ENCODE measurements around the gene SPCS3.
A peak's percentile ranks its signal among the peaks of the same experiment; 100 is the strongest.
"Not testable (repeated sequence)": the region's sequence is repeated elsewhere in the genome, so short reads cannot be mapped to it uniquely, and the experiment has no call there.

The SPCS3 gene

DNA sequence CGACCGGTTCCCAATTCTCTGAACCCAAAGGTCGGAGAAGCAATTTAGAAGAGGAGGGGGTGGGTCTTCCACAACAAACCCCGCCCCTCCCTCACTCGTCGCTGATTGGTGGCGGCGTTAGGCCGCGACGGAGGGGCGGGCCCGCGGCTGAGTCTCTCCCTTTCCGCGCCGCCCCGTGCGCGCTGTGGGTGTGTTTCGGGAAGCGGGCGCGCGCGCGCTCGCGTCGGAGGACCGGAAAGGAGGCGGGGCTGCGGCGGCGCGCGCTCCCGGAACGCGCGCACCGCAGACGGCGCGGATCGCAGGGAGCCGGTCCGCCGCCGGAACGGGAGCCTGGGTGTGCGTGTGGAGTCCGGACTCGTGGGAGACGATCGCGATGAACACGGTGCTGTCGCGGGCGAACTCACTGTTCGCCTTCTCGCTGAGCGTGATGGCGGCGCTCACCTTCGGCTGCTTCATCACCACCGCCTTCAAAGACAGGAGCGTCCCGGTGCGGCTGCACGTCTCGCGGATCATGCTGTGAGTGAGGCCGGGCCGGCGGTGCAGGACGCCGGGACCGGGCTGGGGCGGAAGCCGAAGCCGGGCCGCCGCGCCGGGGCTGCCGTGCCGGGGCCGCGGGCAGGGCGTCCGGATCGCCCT lies at the start of gene SPCS3:
SPCS3 (plus strand) TSS at position 263 of the 636 bp plus-strand sequence; CDS start at position 374, 111 bp downstream.
- peak; percentile 94 for DNase-seq (ENCODE audit: low spot score)

DNA sequence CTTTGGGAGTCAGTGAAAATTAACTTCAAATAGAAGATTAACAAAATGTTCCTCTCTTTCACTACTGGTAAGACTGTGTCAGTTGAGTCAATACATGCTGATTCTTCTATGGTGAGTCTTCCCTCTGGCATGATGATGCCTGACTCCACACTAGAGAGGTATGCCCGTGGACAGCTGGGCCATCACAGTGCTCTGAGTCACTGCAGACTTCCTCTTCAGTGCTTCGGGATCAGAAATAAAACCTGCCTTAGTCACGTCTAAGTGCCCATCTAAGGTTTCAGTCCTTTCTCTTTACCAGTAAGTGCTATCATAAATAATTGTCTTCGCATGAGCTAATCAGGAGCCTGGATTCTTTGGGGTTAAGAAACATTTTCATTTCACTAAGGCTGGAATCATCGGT lies 49.1 kb upstream of the SPCS3 start:
- no peak for DNase-seq (ENCODE audit: low spot score)

DNA sequence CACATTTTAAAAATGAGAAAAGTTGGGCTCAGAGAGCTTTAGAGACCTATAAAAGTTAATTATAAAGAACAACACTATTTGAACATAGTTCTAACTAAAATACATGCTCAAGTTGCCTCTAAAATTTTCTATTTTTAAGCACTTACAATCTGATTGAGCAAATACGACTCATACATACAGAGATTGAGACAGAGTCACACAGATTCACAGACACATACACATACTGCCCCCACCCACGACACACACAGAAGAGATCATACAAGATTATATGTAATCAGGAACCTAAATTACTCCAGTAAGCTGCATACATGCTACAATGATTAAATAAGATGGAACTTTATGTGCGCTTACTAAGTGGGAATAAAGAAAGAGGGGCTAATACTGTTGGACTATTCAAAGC lies 48.0 kb upstream of the SPCS3 start:
- no peak for DNase-seq (ENCODE audit: low spot score)

DNA sequence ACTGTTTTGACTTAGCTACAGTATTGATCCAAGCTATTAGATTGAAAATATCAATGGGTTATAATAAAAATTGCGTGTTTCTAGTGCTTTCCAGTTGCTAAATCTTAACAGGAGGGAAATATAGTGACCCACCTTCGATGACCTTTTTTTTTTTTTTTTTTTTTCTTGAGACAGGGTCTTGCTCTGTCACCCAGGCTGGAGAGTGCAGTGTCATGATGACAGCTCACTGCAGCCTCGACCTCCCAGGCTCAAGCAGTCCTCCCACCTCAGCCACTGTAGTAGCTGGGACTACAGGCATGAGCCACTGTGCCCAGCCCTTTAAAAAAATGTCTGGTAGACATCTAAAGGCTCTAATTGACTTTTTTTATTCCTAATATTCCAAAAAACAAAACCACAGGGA lies 47.0 kb upstream of the SPCS3 start:
- no peak for DNase-seq (ENCODE audit: low spot score)

DNA sequence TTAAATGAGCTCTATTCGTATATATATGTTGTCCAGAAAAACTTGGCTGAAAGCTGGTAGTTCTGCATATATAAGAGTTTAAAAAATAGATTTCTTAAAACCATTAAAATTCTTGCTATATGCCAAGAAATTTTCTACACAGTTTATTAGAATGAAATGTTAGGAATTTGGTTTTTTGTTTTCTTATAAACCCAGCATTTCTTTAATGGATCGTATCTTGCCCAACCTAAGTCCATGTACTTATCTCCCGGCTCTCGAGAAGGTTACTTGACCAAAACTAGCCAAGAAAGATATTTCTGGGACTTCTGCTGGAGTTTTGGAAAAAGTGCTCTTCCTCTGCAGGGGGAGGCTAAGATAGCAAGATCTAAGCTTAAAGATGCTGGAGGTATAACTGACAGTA lies 46.0 kb upstream of the SPCS3 start:
- no peak for DNase-seq (ENCODE audit: low spot score)

DNA sequence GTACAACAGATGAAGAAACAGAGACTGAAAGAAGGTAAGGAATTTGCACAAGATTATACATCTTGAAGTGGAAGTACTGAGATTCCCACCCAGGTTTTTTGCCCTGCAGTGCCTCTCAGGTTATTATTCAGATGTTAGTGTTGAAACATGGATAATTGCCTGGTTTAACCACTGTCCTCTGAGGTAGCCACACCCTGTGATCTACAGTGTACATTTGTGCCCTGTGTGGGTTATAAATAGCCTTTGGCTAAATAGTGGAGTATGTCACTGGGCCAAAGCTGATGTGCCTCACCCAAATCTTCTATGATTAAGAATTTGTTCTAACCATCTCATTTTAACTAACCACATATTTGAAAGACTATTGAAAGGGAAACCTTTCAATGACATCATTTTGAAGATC lies 45.3 kb upstream of the SPCS3 start:
- no peak for DNase-seq (ENCODE audit: low spot score)

DNA sequence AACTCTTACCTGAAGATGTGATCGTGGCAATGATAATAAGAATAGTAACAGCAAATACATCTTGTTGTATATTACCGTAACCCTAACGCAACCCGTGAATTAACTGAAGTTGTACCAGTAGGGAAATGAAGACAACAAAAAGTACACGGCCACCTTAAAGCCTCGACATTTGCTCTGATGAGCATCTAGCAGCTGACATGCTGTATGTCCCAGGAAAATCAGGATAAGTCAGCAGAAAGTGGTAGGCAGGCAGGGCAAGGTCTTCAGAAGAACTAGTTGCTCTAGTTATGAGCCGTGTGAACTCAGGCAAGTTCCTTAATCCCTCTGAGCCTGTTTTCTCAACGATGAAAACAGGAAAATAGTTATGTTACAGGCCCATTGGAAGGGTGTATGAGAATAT lies 43.1 kb upstream of the SPCS3 start:
- DNase-seq (ENCODE audit: low spot score), result no peak

DNA sequence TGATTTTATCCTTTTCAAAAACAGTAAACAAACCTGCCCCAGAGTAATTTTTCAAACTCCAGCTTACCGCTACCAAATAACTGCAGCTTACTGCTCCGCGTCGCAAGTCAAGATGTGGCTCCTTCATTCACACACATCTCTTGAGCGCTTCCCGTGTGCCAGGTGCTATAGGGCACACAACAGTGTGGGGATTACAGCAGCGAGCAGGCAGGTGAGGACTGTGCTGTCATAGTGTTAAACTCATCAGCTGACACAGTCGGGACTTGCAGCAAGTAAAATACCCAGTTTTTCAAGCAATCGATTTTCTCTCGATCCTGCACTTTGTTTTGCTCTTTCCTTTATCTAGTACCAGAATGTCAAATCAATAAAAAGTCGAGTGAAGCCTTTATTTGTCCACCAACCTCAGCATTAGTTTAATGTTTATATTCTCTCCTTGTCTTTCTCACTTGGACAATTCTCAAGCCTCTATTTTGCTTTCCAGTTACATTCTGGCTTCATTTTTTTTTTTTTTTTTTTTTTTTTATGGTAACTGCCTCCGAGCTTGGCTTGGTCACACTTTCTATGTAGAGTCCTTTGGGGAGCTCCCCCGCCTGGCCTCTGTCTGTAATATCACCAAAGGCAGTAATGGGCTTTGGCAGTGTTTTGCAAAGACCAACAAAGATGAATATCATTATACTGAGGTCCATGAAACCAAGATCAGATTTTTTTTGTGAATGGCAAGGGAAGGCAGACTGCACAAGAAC lies 42.4 kb upstream of the SPCS3 start:
- peak; percentile 9 for DNase-seq (ENCODE audit: low spot score)

DNA sequence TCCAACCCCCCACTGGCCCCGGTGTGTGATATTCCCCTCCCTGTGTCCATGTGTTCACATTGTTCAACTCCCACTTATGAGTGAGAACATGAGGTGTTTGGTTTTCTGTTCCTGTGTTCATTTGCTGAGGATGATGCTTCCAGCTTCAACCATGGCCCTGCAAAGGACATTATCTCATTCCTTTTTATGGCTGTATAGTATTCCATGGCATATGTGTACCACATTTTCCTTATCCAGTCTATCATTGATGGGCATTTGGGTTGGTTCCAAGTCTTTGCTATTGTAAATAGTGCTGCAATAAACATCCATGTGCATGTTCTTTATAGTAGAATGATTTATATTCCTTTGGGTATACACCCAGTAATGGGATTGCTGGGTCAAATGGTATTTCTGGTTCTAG lies 40.2 kb upstream of the SPCS3 start:
- DNase-seq (ENCODE audit: low spot score), result not testable (repeated sequence)

DNA sequence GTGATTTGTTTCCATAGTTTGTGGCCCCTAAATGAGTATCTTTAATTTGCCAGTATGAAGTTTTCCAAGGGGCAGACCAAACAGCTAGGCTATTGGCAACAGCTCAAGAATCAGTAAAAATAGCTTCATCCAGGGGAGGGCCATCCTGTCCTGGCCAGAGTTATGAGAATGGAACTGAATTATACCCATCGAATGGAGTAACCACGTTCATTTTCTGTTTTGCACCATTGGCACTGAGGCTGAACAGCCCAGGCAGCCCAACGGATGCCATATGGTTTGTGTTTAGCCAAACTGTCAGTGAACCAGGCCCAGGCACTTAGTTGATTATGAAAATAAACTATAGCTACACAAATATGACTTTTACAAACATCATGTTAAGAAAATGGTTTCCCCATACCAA lies 33.0 kb upstream of the SPCS3 start:
- no peak for DNase-seq (ENCODE audit: low spot score)

DNA sequence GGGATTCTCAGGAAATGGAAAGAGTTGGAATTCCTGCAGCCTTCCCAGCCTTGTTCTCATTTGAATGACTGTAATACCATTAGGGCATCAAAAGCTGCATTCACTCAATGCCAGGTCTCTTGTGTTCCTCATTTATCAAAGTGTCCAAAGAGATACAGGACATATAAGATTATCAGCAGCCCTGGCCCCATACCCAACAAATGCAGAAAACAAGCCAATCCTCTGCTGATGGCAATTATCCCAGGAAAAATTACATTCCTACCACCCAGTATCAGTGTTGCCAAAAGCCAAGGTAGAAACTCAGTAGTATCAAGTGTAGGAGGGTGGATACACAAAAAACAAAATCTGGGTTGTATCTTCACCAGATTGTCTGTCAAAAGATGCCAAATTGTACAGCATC lies 32.2 kb upstream of the SPCS3 start:
- no peak for DNase-seq (ENCODE audit: low spot score)

DNA sequence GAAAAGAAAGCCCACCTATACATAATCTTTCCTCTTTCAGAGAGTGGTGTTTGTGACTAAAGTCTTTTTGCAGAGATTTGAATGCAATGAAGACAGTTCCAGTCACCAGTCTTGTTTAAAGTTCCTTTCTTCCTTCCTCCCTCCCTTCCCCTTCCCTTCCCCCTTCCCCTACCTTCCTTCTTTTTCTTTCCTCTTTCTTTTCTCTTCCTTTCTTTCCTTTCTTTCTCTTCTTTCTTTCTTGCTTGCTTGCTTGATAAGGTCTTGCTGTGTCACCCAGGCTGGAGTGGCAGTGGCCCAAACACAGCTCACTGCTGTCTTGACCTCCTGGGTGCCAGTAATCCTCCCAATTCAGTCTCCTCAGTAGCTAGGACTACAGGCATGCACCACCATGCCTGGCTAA lies 31.7 kb upstream of the SPCS3 start:
- no peak for DNase-seq (ENCODE audit: low spot score)

DNA sequence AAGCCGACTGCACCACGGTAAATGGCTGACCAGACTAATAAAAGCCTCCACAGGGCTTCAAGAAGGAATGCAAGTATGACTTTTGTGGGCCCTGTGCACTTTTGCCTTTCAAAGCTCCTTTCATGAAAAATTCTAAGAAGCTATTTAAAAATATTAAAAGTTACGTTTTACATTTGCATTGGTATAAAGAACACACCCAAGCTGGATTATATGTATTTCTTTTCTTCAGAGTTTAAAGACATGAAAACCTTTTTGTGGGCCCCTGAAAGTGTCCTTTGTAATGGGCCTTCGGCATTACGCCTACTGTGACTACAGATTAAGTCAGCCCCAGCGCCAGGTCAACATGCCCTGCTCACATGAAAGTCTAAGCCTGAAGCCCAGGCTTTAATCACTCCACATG lies 30.2 kb upstream of the SPCS3 start:
- DNase-seq (ENCODE audit: low spot score), result no peak

DNA sequence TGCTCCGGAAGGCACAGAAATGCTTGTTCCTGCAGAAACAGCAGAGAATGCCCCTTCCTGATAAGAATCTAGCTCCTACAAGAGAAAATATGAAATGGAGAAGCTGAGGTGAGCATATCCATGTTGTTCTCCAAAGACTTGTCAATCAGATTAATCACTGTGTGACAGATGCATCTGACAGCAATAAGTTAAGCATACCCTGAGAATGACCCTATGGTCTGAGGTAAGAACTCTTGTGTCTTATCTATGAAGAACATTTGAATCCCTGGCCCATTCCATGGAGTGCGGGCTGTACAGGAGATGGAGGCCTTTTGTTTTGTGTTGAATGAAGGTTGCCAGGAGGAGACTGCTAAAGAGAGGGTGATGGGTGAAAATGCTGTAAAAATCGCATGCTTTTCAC lies 29.2 kb upstream of the SPCS3 start:
- no peak for DNase-seq (ENCODE audit: low spot score)

DNA sequence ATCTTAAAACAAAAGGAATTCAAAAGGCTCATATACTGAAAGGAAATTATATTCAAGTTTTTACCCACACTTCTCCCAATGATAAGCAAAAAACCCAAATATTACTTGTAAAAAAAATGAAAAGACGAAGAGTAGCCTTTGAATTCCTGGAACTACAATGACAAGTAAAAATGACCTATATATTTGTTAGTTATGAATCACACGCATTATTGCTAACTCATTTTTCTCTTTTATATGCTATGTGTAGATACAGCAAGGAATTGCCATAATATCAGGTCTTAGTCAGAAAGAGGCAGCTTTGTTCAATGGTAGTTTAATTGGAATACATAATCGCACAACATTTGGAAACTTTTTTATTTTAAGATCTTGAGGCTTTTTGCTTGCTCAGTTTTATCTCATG lies 28.0 kb upstream of the SPCS3 start:
- no peak for DNase-seq (ENCODE audit: low spot score)

DNA sequence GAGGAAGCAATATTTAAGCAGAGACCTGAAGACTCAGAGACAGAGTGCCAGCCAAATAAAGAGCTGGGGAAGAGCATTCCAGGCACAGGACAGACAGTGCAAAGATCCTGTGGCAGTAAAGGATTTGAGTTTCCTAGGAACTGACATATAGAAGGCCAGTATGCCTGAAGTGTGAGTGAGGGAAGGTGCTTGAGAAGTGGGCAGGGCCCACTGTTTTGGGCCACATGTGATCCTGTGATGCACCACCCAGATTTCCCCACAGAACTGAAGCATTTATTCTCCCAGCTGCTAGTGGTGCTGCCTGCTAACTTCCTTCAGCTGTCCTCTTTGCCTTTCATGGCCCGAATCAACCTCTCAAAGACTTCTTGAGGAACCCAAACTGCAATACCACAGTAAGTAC lies 26.8 kb upstream of the SPCS3 start:
- no peak for DNase-seq (ENCODE audit: low spot score)

DNA sequence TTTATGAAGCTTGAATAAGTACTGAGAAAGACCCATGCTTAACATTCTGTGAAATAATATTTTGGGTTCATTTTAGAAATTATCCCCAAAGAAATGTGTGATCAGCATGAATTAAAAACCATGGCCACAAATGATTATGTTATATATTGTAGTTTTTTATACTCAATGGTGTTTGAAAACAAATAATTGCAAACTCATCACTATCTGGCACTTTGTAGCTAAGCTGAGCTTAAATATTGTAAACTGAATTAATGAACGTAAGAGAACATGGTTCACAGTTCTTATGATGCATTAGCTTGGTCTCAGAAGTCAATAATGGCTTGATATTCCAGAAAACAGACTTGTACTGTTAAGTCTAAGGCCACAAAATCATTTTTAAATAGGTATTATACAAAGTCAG lies 26.1 kb upstream of the SPCS3 start:
- no peak for DNase-seq (ENCODE audit: low spot score)

DNA sequence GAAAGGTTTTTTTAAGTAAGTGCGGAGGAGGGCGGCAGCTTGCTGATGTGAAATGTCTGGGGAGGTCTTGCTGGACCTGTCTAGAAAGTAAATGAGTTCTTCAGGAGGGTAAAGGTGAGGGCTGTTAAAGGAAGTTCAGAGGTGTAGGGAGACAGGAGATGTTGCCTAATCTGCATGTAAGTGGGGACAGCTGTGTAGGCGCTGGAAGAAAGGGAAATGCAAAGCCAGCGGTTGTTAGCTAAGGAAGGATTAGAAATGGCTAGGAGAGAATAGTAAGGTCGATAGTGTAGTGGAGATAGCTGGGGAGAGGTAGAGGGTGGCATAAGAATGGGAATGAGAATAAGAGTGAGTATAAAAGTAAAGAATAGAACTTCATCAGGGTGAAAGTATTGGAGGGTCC lies 23.9 kb upstream of the SPCS3 start:
- DNase-seq (ENCODE audit: low spot score), result not testable (repeated sequence)

DNA sequence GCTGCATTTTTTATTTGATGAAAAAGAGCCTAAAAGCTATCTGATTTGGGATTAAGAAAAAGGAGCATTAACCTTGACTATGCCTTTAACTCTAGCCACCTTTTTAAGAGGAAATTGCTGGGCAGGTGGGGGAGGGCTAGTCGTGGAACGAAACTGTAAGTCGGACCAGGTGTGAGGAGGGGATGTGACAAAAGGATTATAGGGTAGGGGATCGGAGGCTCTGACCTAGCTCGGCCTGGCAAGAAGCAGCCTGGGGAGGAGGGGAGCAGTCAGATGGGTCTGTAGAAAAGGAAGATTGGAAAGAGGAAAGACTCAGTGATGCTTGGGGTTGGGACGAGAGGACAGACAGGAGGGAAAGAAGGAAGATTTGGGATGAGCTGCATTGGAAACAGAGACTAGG lies 21.1 kb upstream of the SPCS3 start:
- DNase-seq (ENCODE audit: low spot score), result no peak

DNA sequence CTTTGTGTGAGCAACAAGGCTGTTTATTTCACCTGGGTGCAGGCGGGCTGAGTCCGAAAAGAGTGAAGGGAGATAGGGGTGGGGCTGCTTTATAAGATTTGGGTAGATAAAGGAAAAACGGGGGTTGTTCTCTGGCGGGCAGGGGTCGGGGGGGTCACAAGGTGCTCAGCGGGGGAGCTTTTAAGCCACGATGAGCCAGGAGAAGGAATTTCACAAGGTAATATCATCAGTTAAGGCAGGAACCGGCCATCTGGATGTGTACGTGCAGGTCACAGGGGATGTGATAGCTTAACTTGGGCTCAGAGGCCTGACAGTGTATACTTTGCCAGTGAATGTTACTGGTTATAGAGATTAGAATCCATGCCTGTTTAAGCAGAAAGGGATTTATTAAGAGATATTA lies 19.7 kb upstream of the SPCS3 start:
- no peak for DNase-seq (ENCODE audit: low spot score)

DNA sequence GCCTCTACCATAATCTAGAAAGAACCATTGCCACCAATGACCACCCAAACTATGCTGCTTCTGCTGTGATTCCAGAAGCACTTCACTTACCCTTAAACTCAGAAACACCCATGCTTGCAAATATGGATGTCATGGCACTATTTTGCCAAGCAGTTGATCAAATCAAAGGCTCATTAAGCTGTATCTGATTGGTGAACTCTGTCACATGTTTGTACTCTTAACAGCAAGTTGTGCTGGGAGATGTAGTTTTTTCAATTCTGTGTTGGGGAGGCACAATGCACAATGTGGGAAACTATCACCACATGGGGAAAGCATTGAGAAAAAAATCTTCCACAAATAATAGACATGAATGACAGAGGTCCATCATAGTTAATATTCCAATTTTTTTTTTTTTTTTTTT lies 19.2 kb upstream of the SPCS3 start:
- DNase-seq (ENCODE audit: low spot score), result no peak

DNA sequence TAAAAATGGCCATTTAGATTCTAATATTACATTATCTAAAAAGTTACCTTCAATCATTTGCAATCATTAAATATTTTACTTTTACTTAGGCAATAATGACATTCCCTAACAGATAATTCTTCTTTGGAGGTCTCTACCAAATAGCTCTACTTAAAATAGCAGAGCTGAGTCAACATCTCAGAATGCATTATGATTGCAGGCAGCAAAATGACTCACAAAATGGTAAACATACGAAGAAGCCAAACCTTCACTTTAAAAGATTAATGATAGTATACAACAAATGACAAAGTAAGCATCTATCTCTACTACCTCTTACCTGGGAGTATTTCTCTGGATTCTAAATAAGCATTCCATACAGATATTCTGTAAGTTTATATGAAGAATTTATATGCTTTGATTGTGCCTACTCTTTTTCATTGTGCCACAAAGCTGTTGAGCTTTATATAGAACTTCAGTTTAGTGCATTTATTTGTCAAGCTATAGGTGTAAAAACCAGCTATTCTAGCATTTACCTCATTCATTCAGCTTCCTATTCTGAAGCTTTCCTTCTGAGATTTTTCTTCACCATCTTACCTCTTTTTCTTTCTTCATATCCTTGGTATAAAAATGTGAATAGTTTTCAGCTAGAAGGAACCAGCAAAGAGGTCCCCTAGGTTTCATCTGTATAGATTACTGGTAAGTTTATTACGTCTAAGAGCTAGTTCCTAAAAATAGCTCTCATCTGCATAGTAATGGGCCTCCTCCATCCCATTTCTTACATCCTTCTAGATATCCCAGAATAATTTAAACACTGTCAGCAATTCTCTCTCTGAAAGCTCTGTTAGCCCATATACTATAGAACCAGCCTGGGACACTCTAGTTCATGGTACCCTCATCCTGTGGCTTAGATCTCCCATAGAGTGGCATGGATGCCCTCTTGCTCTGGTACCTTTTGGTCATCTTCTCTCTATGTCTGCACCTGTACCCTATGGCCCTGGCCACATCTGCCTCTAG lies 17.2 kb upstream of the SPCS3 start:
- DNase-seq (ENCODE audit: low spot score), result no peak

DNA sequence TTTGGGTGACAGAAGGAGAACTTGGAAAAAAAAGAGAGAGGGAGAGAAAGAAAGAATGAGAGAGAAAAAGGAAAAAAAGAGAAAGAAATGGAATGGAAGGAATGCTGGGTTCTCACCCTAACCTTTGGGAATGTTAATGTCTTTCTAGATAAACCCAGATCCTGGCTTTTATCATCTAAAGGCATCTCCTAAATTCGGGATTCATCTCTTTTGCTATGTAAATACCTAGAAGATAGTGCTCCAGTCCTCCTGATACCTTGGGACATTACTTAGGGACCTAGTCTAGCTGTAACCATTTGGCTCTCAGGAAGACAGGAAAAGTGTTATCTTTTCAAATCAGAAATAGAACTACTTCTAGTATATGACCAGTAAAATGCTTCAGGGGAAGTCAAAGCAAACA lies 15.8 kb upstream of the SPCS3 start:
- no peak for DNase-seq (ENCODE audit: low spot score)
